Measurements from ENCODE around the gene FOXD1. TPM values are rescaled to one million over a fixed set of nuclear protein-coding genes. Genes with fewer than 3 reads are reported as not detected.
"Not testable (repeated sequence)": the region's sequence is repeated elsewhere in the genome, so short reads cannot be mapped to it uniquely, and the experiment has no call there.

FOXD1 gene
- total RNA-seq, 1 donor from 2014 or later: 0.52 TPM

DNA sequence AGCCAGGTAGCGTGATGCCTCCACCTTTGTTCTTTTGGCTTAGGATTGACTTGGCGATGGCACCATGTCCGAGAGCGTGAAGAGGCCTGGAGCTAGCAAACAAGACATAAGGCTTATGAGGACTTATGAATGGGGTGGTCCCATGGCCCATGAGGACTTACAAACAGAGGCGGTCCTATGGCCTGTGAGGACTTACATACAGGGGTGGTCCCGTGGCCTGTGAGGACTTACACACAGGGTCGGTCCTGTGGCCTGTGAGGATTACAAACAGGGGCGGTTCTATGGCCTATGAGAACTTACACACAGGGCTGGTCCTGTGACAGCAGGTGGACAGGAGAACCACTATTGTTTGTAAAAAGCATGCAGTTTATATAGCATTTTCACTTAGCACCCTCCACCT, 21.3 kb upstream of the FOXD1 start:
- H3K4me3 ChIP-seq (ENCODE audit: low read length in 3 of 3): no peak overlapping the region
- H3K9me3 ChIP-seq (ENCODE audit: control insufficient read depth in 3 of 3, low read length in 3 of 3): no peaks in the 10 kb centered on the region
- H3K27me3 ChIP-seq (ENCODE audit: control insufficient read depth in 3 of 3, insufficient read depth in 3 of 3, low read length in 3 of 3): no peaks in the 10 kb centered on the region
- H3K4me1 ChIP-seq (ENCODE audit: control insufficient read depth in 3 of 3, insufficient read depth in 3 of 3, low read length in 3 of 3): no peaks in the 10 kb centered on the region
- no peaks in the 10 kb centered on the region for H3K36me3 ChIP-seq (ENCODE audit: control insufficient read depth in 3 of 3, insufficient read depth in 3 of 3, low read length in 3 of 3)
- H3K27ac ChIP-seq (ENCODE audit: low read depth, low read length): no peak overlapping the region
- no peak overlapping the region for H3K9ac ChIP-seq (ENCODE audit: low read depth in 1 of 3, low read length in 3 of 3)

DNA sequence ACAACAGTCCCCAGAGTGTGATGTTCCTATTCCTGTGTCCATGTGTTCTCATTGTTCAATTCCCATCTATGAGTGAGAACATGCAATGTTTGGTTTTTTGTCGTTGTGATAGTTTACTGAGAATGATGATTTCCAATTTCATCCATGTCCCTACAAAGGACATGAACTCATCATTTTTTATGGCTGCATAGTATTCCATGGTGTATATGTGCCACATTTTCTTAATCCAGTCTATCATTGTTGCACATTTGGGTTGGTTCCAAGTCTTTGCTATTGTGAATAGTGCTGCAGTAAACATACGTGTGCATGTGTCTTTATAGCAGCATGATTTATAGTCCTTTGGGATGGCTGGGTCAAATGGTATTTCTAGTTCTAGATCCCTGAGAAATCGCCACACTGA, 20.1 kb upstream of the FOXD1 start:
- H3K27me3 ChIP-seq (ENCODE audit: control insufficient read depth in 3 of 3, insufficient read depth in 3 of 3, low read length in 3 of 3); H3K27ac ChIP-seq (ENCODE audit: low read depth, low read length); H3K4me1 ChIP-seq (ENCODE audit: control insufficient read depth in 3 of 3, insufficient read depth in 3 of 3, low read length in 3 of 3); H3K4me3 ChIP-seq (ENCODE audit: low read length in 3 of 3); H3K36me3 ChIP-seq (ENCODE audit: control insufficient read depth in 3 of 3, insufficient read depth in 3 of 3, low read length in 3 of 3); H3K9me3 ChIP-seq (ENCODE audit: control insufficient read depth in 3 of 3, low read length in 3 of 3); H3K9ac ChIP-seq (ENCODE audit: low read depth in 1 of 3, low read length in 3 of 3): not testable (repeated sequence)

DNA sequence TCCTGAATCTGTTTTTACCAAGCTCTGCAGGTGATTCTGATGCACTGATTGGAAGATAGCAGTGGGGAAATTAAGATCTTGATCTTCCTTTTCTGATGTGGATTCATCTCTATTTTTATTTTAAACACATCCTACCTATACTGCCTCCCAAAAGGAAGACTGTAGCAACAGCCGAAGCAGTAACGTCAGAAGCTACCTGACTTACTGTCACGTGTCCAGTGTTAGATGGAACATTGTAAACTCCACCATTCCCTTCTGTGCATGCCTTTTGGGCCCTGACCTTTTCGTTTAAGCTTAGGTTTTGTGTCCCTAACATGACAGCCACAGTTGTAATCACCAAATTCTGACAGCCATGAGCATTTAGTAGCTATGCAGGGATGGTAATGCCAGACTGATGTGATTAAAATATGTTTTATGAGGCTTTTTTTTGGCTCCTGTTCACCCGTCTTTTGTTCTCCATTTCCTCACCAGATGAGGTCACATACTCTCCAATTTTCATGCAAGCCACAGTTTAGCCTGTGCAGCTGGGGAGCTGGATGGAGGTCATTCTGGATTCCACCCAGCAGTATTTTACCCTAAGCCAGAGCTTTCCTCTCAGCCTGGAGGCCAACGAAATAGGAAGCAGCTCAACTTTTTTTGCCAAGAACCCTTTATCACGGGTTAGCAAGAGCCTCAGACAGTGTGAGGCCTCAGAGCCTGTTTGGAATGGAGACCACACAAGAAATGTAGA, 15.6 kb upstream of the FOXD1 start:
- Histone ChIP-seq H3K9me3 (ENCODE audit: control insufficient read depth in 3 of 3, low read length in 3 of 3) (no peaks in the 10 kb centered on the region), H3K36me3 (ENCODE audit: control insufficient read depth in 3 of 3, insufficient read depth in 3 of 3, low read length in 3 of 3) (no peaks in the 10 kb centered on the region), H3K27ac (ENCODE audit: low read depth, low read length) (no peak overlapping the region), H3K27me3 (ENCODE audit: control insufficient read depth in 3 of 3, insufficient read depth in 3 of 3, low read length in 3 of 3) (no peaks in the 10 kb centered on the region), H3K4me3 (ENCODE audit: low read length in 3 of 3) (no peak overlapping the region), H3K9ac (ENCODE audit: low read depth in 1 of 3, low read length in 3 of 3) (no peak overlapping the region), H3K4me1 (ENCODE audit: control insufficient read depth in 3 of 3, insufficient read depth in 3 of 3, low read length in 3 of 3) (no peaks in the 10 kb centered on the region)

DNA sequence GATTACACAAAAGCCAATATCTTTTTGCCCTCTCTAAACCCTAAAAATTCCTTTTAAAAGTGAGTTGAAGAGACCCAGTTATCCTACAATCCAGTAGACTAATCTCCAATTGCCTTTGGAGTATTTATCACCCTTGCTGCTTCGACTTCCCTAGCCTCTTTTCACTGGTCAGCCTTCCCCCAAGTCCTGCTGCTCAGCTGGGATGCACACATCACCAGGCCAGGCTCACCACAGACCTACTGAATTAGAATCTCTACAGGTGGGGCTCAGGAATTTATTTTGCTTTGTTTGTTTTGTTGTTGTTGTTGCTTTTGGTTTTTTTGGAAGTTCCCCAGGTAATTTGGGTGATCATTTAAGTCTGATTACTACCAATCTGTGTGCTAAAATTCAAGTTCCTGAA, 11.6 kb upstream of the FOXD1 start:
- Histone ChIP-seq H3K4me3 (ENCODE audit: low read length in 3 of 3) (no peak overlapping the region), H3K27ac (ENCODE audit: low read depth, low read length) (no peak overlapping the region), H3K9me3 (ENCODE audit: control insufficient read depth in 3 of 3, low read length in 3 of 3) (no peaks in the 10 kb centered on the region), H3K36me3 (ENCODE audit: control insufficient read depth in 3 of 3, insufficient read depth in 3 of 3, low read length in 3 of 3) (no peaks in the 10 kb centered on the region), H3K27me3 (ENCODE audit: control insufficient read depth in 3 of 3, insufficient read depth in 3 of 3, low read length in 3 of 3) (no peaks in the 10 kb centered on the region), H3K4me1 (ENCODE audit: control insufficient read depth in 3 of 3, insufficient read depth in 3 of 3, low read length in 3 of 3) (no peaks in the 10 kb centered on the region), H3K9ac (ENCODE audit: low read depth in 1 of 3, low read length in 3 of 3) (no peak overlapping the region)

DNA sequence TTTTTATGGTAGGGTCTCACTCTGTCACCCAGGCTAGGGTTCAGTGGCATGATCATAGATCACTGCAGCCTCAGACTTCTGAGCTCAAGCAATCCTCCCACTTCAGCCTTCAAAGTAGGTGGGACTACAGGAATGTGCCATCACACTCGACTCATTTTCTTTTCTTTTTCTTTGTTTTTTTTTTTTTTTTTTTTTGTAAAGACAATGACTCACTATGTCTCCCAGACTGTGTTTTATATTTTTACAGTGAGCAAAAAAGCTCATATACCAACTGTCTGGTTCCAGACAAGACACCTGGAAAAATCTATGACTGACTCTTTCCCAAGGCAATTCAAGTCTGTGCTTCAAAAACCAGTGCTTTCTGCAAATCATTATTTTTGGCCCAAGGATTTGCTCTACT, 10.8 kb upstream of the FOXD1 start:
- H3K4me3 ChIP-seq (ENCODE audit: low read length in 3 of 3): no peak overlapping the region
- peaks cover 0 to 3% (median 1%) of the 10 kb centered on the region in 3 donors for H3K27me3 ChIP-seq (ENCODE audit: control insufficient read depth in 3 of 3, insufficient read depth in 3 of 3, low read length in 3 of 3)
- no peak overlapping the region for H3K27ac ChIP-seq (ENCODE audit: low read depth, low read length)
- H3K36me3 ChIP-seq (ENCODE audit: control insufficient read depth in 3 of 3, insufficient read depth in 3 of 3, low read length in 3 of 3): no peaks in the 10 kb centered on the region
- H3K9ac ChIP-seq (ENCODE audit: low read depth in 1 of 3, low read length in 3 of 3): no peak overlapping the region
- no peaks in the 10 kb centered on the region for H3K9me3 ChIP-seq (ENCODE audit: control insufficient read depth in 3 of 3, low read length in 3 of 3)
- no peaks in the 10 kb centered on the region for H3K4me1 ChIP-seq (ENCODE audit: control insufficient read depth in 3 of 3, insufficient read depth in 3 of 3, low read length in 3 of 3)

DNA sequence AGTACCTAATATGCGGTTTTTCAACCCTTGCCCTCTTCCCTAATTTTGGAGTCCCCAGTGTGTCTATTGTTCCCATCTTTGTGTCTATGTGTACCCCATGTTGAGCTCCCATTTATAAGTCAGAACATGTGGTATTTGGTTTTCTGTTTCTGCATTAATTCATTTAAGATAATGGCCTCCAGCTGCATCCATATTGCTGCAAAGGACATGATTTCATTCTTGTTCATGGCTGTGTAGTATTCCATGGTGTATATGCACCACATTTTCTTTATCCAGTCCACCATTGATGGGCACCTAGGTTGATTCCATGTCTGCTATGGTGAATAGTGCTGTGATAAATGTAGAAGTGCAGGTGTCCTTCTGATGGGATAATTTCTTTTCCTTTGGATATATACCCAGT, 7.9 kb upstream of the FOXD1 start:
- H3K9ac ChIP-seq (ENCODE audit: low read depth in 1 of 3, low read length in 3 of 3); H3K4me3 ChIP-seq (ENCODE audit: low read length in 3 of 3): not testable (repeated sequence)
- peaks cover 24 to 32% (median 30%) of the 10 kb centered on the region in 3 donors for H3K27me3 ChIP-seq (ENCODE audit: control insufficient read depth in 3 of 3, insufficient read depth in 3 of 3, low read length in 3 of 3)

DNA sequence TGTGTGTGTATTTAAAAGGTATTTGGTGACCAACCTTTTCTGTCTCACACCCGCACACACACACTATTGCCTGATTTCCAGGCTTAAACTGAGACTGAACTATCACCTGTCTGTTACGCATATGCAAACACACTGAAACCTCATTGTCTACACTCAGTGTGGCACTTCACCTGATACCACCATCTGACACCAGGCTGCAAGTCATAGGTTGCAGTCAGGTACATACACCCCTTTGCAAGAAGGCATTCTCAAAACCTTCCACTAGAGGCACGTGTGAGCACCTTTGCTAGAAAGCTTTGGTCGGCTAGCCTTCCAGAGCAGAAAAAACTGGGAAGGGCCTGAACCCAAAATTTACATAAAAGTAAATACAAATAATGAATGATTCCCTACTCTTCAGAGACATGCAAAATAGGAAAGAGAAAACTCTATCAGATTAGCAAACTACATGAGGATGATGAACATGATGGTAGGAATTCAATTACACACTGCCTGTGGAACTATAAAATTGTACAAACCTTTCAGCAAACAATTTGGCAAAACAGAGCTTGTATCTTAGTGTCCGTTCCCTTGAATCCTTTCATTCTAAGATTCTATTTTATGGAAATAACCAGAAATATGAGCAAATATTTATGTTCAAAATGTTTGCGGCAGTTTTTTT, 5.9 kb upstream of the FOXD1 start:
- Histone ChIP-seq H3K4me1 (ENCODE audit: control insufficient read depth in 3 of 3, insufficient read depth in 3 of 3, low read length in 3 of 3) (peaks cover 5 to 9% (median 8%) of the 10 kb centered on the region in 3 donors), H3K9ac (ENCODE audit: low read depth in 1 of 3, low read length in 3 of 3) (no peak overlapping the region), H3K9me3 (ENCODE audit: control insufficient read depth in 3 of 3, low read length in 3 of 3) (no peaks in the 10 kb centered on the region), H3K36me3 (ENCODE audit: control insufficient read depth in 3 of 3, insufficient read depth in 3 of 3, low read length in 3 of 3) (no peaks in the 10 kb centered on the region), H3K4me3 (ENCODE audit: low read length in 3 of 3) (no peak overlapping the region), H3K27ac (ENCODE audit: low read depth, low read length) (no peak overlapping the region), H3K27me3 (ENCODE audit: control insufficient read depth in 3 of 3, insufficient read depth in 3 of 3, low read length in 3 of 3) (peaks cover 42 to 49% (median 48%) of the 10 kb centered on the region in 3 donors)

More for the DNA sequence above, 7.9 kb upstream of the FOXD1 start:
- not testable (repeated sequence) for H3K36me3 ChIP-seq (ENCODE audit: control insufficient read depth in 3 of 3, insufficient read depth in 3 of 3, low read length in 3 of 3); H3K9me3 ChIP-seq (ENCODE audit: control insufficient read depth in 3 of 3, low read length in 3 of 3); H3K4me1 ChIP-seq (ENCODE audit: control insufficient read depth in 3 of 3, insufficient read depth in 3 of 3, low read length in 3 of 3); H3K27ac ChIP-seq (ENCODE audit: low read depth, low read length)

DNA sequence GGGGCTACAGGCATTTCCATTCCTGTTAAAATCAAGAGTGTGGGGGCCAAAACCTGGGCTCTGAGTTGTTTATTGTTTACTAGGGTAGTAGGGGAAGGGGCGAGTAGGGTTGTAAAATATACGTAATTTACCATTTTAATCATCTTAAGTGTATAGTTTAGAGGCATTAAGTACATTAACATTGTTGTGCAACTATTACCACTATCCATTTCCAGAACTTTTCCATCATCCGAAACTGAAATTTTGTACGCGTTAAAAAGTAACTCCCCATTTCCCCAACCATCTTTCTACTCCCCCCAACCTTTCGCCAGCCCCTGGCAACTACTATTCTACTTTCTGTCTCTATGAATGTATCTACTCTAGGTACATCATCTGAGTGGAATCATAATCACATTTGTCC, 3.6 kb upstream of the FOXD1 start:
- Histone ChIP-seq H3K27me3 (ENCODE audit: control insufficient read depth in 3 of 3, insufficient read depth in 3 of 3, low read length in 3 of 3) (peaks cover 54 to 65% (median 61%) of the 10 kb centered on the region in 3 donors), H3K9me3 (ENCODE audit: control insufficient read depth in 3 of 3, low read length in 3 of 3) (no peaks in the 10 kb centered on the region), H3K27ac (ENCODE audit: low read depth, low read length) (no peak overlapping the region), H3K4me3 (ENCODE audit: low read length in 3 of 3) (no peak overlapping the region), H3K4me1 (ENCODE audit: control insufficient read depth in 3 of 3, insufficient read depth in 3 of 3, low read length in 3 of 3) (peaks cover 9 to 19% (median 15%) of the 10 kb centered on the region in 3 donors), H3K36me3 (ENCODE audit: control insufficient read depth in 3 of 3, insufficient read depth in 3 of 3, low read length in 3 of 3) (no peaks in the 10 kb centered on the region), H3K9ac (ENCODE audit: low read depth in 1 of 3, low read length in 3 of 3) (no peak overlapping the region)

DNA sequence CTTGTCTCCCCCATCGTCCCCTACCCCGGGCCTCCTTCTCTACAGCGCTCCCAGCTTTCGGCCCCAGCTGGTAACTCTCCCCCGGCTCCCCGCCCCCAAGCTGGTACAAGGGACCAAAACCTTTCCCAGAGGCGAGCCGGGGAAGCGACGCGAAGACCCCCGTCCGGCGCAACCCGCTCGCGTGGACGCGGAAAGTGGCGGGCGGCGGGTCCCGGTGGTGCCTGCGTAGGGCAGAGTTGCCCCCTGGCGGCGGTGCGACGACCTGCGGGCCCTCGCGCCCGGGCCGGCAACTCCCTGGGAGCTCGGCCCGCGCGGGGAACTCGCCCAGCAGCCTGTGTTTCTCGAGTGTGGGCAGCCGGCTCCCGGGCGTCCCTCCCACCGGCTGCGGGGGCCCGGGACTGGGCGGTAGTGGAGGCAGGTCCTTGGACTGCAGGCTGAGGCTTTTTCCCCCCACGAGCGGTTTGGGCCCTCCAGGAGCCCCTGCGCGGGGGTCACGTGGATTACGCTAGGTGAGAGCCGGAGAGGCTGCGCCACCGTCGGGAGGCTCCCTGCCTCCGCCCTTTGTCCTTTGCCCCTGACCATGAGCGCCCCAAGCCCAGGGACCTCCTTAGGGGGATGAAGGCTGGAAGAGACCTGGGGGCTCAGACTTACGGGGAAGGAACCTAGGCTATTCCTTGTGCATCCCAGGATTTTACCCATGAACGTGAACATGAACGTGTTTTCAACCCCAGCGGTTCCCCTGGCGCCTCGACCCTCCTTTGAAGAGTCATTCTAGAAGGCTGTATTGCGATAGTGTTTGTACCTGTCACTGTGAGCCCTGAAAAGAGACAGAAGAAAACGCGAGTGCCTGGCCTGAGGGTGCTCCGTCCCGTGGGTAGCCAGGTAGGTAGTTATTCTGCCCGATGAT, 2.9 kb upstream of the FOXD1 start:
- Histone ChIP-seq H3K27me3 (ENCODE audit: control insufficient read depth in 3 of 3, insufficient read depth in 3 of 3, low read length in 3 of 3) (peaks cover 59 to 69% (median 65%) of the 10 kb centered on the region in 3 donors), H3K4me3 (ENCODE audit: low read length in 3 of 3) (no peak overlapping the region), H3K9ac (ENCODE audit: low read depth in 1 of 3, low read length in 3 of 3) (peak overlapping the region in 2 of 3 donors; percentile 40 to 45), H3K4me1 (ENCODE audit: control insufficient read depth in 3 of 3, insufficient read depth in 3 of 3, low read length in 3 of 3) (peaks cover 13 to 23% (median 19%) of the 10 kb centered on the region in 3 donors), H3K9me3 (ENCODE audit: control insufficient read depth in 3 of 3, low read length in 3 of 3) (no peaks in the 10 kb centered on the region), H3K27ac (ENCODE audit: low read depth, low read length) (no peak overlapping the region), H3K36me3 (ENCODE audit: control insufficient read depth in 3 of 3, insufficient read depth in 3 of 3, low read length in 3 of 3) (no peaks in the 10 kb centered on the region)

Measured in skeletal muscle tissue (tissue), 4 donors.